HG03558 (cell line): ENCODE results near the gene COX6B2.

Experiments used
- ATAC-seq: cut with Tn5 transposase; IDR thresholded peaks from one replicate; pipeline ENCODE4 v1.9.1; 2021; ENCODE audit warnings: moderate number of reproducible peaks; ENCODE audit not compliant: unreplicated experiment; ENCODE audit errors: extremely low read depth

The COX6B2 gene

GRCh38 chr19:55362990-55363716, 8.6 kb upstream of the COX6B2 start, which contains the start of gene GARIN5B:
Gene GARIN5B, minus strand, starts transcription at chr19:55363260. Its CDS starts 194 bp downstream, at chr19:55363066.
- no peak for ATAC-seq

GRCh38 chr19:55362174-55362989, 7.9 kb upstream of the COX6B2 start:
- ATAC-seq, result no peak

GRCh38 chr19:55360902-55361301, 6.4 kb upstream of the COX6B2 start:
- ATAC-seq, result no peak

GRCh38 chr19:55358943-55359908, 4.7 kb upstream of the COX6B2 start:
- no peak for ATAC-seq

GRCh38 chr19:55358493-55358892, 4.0 kb upstream of the COX6B2 start:
- ATAC-seq, result no peak

GRCh38 chr19:55355213-55355821, 798 bp upstream of the COX6B2 start:
- ATAC-seq, result no peak

GRCh38 chr19:55353803-55354697, 469 bp downstream of the COX6B2 start:
- ATAC-seq, result no peak

GRCh38 chr19:55353356-55353802, 1.1 kb downstream of the COX6B2 start:
- no peak for ATAC-seq

- no peak for ATAC-seq
Measured at GRCh38 chr19:55352549-55353145, 1.9 kb downstream of the COX6B2 start.

- ATAC-seq, result no peak
Measured at GRCh38 chr19:55352040-55352439, 2.5 kb downstream of the COX6B2 start.

- ATAC-seq, result no peak
Measured at GRCh38 chr19:55350620-55351315, 3.8 kb downstream of the COX6B2 start.

- no peak for ATAC-seq
Measured at GRCh38 chr19:55348317-55349034, 6.0 kb downstream of the COX6B2 start.

- ATAC-seq, result no peak
Measured at GRCh38 chr19:55347442-55348009, 7.0 kb downstream of the COX6B2 start.

GRCh38 chr19:55346725-55347441, 7.6 kb downstream of the COX6B2 start:
- no peak for ATAC-seq

- ATAC-seq, result no peak
Measured at GRCh38 chr19:55345818-55346724, 8.4 kb downstream of the COX6B2 start.
